GM12878 (cell line): ENCODE measurements around the gene DALRD3.

Experiments used
- HDAC6 ChIP-seq: fragments of 200-600 bp; sonication (generic); IDR thresholded peaks from one replicate; pipeline ENCODE4 v1.8.0; 2017; ENCODE audit warnings: antibody characterized with exemption; ENCODE audit not compliant: unreplicated experiment
- IRF3 ChIP-seq: fragments of 450-650 bp; IDR thresholded peaks from 2 replicates; pipeline ENCODE4 v1.6.1; 2014; ENCODE audit warnings: mild to moderate bottlenecking

- TF ChIP-seq HDAC6 (no peak), IRF3 (no peak)
Measured at GRCh38 chr3:48974076-48974864, 44.1 kb downstream of the DALRD3 start.
